Peyer's patch (tissue), 4 donors: ENCODE results near the gene E2F2. TPM values are rescaled to one million over a fixed set of nuclear protein-coding genes. Genes with fewer than 3 reads are reported as not detected.

Experiments
- DNase-seq, 3 donors: peaks; one replicate each; pipeline ENCODE4 v3.0.0-alpha.2; 2017 to 2019
- H3K27ac ChIP-seq, 4 donors: fragments of 200-600 bp; sonication (generic); one replicate each; pipeline ENCODE4 v1.5.1; 2016 to 2019
- H3K27me3 ChIP-seq, 2 donors: fragments of 200-600 bp; sonication (generic); one replicate each; pipeline ENCODE4 v1.5.1; 2019
- H3K36me3 ChIP-seq, 3 donors: fragments of 200-600 bp; sonication (generic); one replicate each; pipeline ENCODE4 v1.5.1; 2016 to 2019
- H3K4me1 ChIP-seq, 4 donors: fragments of 200-600 bp; sonication (generic); one replicate each; pipeline ENCODE4 v1.5.1; 2016 to 2019
- H3K4me3 ChIP-seq, 4 donors: fragments of 200-600 bp; sonication (generic); 1 replicate in 3 of 4; 2 replicates in 1 of 4; pipeline ENCODE4 v1.5.1; 2016 to 2019; ENCODE audit warnings: mild to moderate bottlenecking in 1 of 4
- H3K9me3 ChIP-seq, 4 donors: fragments of 200-600 bp; sonication (generic); one replicate each; pipeline ENCODE4 v1.5.1; 2016 to 2019; ENCODE audit warnings: mild to moderate bottlenecking in 1 of 4
- CTCF ChIP-seq, 6 experiments: fragments of 450-650 bp in 4 of 6; fragments of 200-600 bp in 2 of 6; sonication (generic) in 1 of 6; IDR thresholded peaks; one replicate each; pipeline ENCODE4 v1.5.1; 2017 to 2019; ENCODE audit warnings: antibody characterized with exemption in 6 of 6, mild to moderate bottlenecking in 3 of 6, moderate library complexity in 1 of 6
- POLR2A ChIP-seq, 2 donors: fragments of 450-650 bp; IDR thresholded peaks; one replicate each; pipeline ENCODE4 v1.5.1; 2017; ENCODE audit warnings: antibody characterized with exemption in 2 of 2, mild to moderate bottlenecking in 2 of 2, moderate library complexity in 2 of 2
- total RNA-seq, 4 donors: library from RNA; depleted of rRNA; stranded (reverse); fragments of >200 nt; gene quantifications; one replicate each; pipeline ENCODE4 v1.1.0, GENCODE V29; 2016

The E2F2 gene
- total RNA-seq, 4 donors from 2014 or later, result 6.8 to 16.4 (median 13.6) TPM

- TF ChIP-seq CTCF (IDR thresholded peaks at IDR 0.05) (no peak), POLR2A (IDR thresholded peaks at IDR 0.05) (no peak)
- Histone ChIP-seq H3K4me3 (no peak overlapping the region), H3K36me3 (no peaks in the 10 kb centered on the region), H3K27me3 (no peaks in the 10 kb centered on the region), H3K27ac (no peak overlapping the region), H3K9me3 (no peaks in the 10 kb centered on the region), H3K4me1 (no peaks in the 10 kb centered on the region)
- DNase-seq, result no peak
Measured at GRCh38 chr1:23462766-23463165, 68.3 kb downstream of the E2F2 start.

- Histone ChIP-seq H3K4me1 (no peaks in the 10 kb centered on the region), H3K36me3 (no peaks in the 10 kb centered on the region), H3K9me3 (no peaks in the 10 kb centered on the region), H3K27ac (no peak overlapping the region), H3K27me3 (no peaks in the 10 kb centered on the region), H3K4me3 (no peak overlapping the region)
- DNase-seq, result no peak
- TF ChIP-seq CTCF (IDR thresholded peaks at IDR 0.05) (no peak), POLR2A (IDR thresholded peaks at IDR 0.05) (no peak)
Measured at GRCh38 chr1:23461050-23461449, 70.0 kb downstream of the E2F2 start.

GRCh38 chr1:23460519-23460918, 70.5 kb downstream of the E2F2 start:
- TF ChIP-seq POLR2A (IDR thresholded peaks at IDR 0.05) (no peak), CTCF (IDR thresholded peaks at IDR 0.05) (no peak)
- no peaks in the 10 kb centered on the region for H3K27me3 ChIP-seq
- H3K27ac ChIP-seq, result no peak overlapping the region
- no peaks in the 10 kb centered on the region for H3K36me3 ChIP-seq
- no peaks in the 10 kb centered on the region for H3K4me1 ChIP-seq
- DNase-seq, result no peak
- no peak overlapping the region for H3K4me3 ChIP-seq
- no peaks in the 10 kb centered on the region for H3K9me3 ChIP-seq

DNA sequence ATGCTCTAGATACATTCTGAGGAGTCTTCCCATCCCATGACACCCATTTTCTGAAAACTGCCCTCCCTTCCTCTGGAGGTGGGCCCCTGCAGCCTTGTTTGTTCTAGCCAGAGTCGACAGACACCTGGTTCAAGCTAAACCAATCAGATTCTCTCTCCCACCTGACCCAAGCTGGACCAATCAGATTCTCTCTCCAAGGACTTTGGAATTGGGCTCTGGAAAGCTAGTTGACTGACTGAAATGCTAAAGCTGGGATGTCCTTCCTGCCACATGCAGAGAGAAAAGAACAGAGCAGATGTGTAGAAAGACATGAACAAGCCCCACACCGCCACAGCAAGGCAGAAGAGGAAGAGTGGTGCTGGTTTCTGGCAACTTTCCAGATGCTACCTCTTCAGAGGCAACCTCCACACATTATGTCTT, 71.7 kb downstream of the E2F2 start:
- Histone ChIP-seq H3K36me3 (no peaks in the 10 kb centered on the region), H3K4me1 (no peaks in the 10 kb centered on the region), H3K27ac (no peak overlapping the region), H3K27me3 (no peaks in the 10 kb centered on the region), H3K4me3 (no peak overlapping the region), H3K9me3 (no peaks in the 10 kb centered on the region)
- no peak for DNase-seq
- no peak for TF ChIP-seq CTCF (IDR thresholded peaks at IDR 0.05)
- no peak for TF ChIP-seq POLR2A (IDR thresholded peaks at IDR 0.05)

Other genes with a start within 250 kb of the E2F2 start
- 100 to 1,000 TPM in 1 of 4 donors, 10 to 100 TPM in 3; 39.4 to 122 (median 54.8) TPM for gene HNRNPR, start 186.9 kb downstream of the E2F2 start, total RNA-seq
- 10 to 100 TPM; 11.2 to 13.3 (median 12.0) TPM for gene ZNF436, start 161.4 kb downstream of the E2F2 start, total RNA-seq
- gene TCEA3, start 106.5 kb downstream of the E2F2 start, total RNA-seq, result 100 to 1,000 TPM in 2 of 4 donors, 10 to 100 TPM in 2; 64.6 to 125 (median 104) TPM
- 10 to 100 TPM; 11.2 to 33.5 (median 25.8) TPM for gene ASAP3, start 47.1 kb downstream of the E2F2 start, total RNA-seq
- 100 to 1,000 TPM; 121 to 224 (median 167) TPM for gene ID3, start 28.3 kb upstream of the E2F2 start, total RNA-seq
- 100 to 1,000 TPM; 339 to 882 (median 437) TPM for gene RPL11, start 160.6 kb upstream of the E2F2 start, total RNA-seq
- gene ELOA, start 212.2 kb upstream of the E2F2 start, total RNA-seq, result 10 to 100 TPM; 26.3 to 43.7 (median 31.2) TPM
- 10 to 100 TPM; 19.4 to 47.0 (median 30.1) TPM for gene PITHD1, start 247.2 kb upstream of the E2F2 start, total RNA-seq